Ramos (cell line): ENCODE data around the gene SSU72.

Source experiments
- in situ Hi-C: fragments of 300-500 bp; cut with MboI; formaldehyde crosslinking; loops from one replicate; pipeline ENCODE4 v1.14.3; 2022; ENCODE audit warnings: low sequenced_read_pairs; ENCODE audit not compliant: unreplicated experiment

SSU72 gene

GRCh38 chr1:1614204-1614953 lies 39.7 kb upstream of the SSU72 start:
- in situ Hi-C loops = loop anchor here (25.0 kb wide), 1 partner anchor 773 kb away; the partner anchor contains the start of genes MORN1 and RER1

GRCh38 chr1:1613509-1614082 lies 38.9 kb upstream of the SSU72 start:
- in situ Hi-C loops = loop anchor here (25.0 kb wide), 1 partner anchor 774 kb away; the partner anchor contains the start of genes MORN1 and RER1

- in situ Hi-C loops = loop anchor here (25.0 kb wide), 1 partner anchor 775 kb away; the partner anchor contains the start of genes MORN1 and RER1
These were observed 37.4 kb upstream of the SSU72 start for GRCh38 chr1:1612104-1612400.

GRCh38 chr1:1610796-1611195 lies 36.1 kb upstream of the SSU72 start:
- in situ Hi-C loops = loop anchor here (25.0 kb wide), 1 partner anchor 777 kb away; the partner anchor contains the start of genes MORN1 and RER1

- in situ Hi-C loops = loop anchor here (25.0 kb wide), 1 partner anchor 777 kb away; the partner anchor contains the start of genes MORN1 and RER1
These were observed 35.3 kb upstream of the SSU72 start for GRCh38 chr1:1609822-1610485.

- in situ Hi-C loops = loop anchor here (25.0 kb wide), 1 partner anchor 781 kb away; the partner anchor contains the start of genes MORN1 and RER1
These were observed 31.6 kb upstream of the SSU72 start for GRCh38 chr1:1606232-1606631.

- in situ Hi-C loops = loop anchor here (25.0 kb wide), 1 partner anchor 782 kb away; the partner anchor contains the start of genes MORN1 and RER1
These were observed 31.1 kb upstream of the SSU72 start for GRCh38 chr1:1605724-1606123.

GRCh38 chr1:1605034-1605591 lies 30.4 kb upstream of the SSU72 start:
- in situ Hi-C loops = loop anchor here (25.0 kb wide), 1 partner anchor 782 kb away; the partner anchor contains the start of genes MORN1 and RER1

GRCh38 chr1:1604374-1605033 lies 29.8 kb upstream of the SSU72 start:
- in situ Hi-C loops = loop anchor here (25.0 kb wide), 1 partner anchor 783 kb away; the partner anchor contains the start of genes MORN1 and RER1

GRCh38 chr1:1603671-1604373 lies 29.2 kb upstream of the SSU72 start:
- in situ Hi-C loops = loop anchor here (25.0 kb wide), 1 partner anchor 783 kb away; the partner anchor contains the start of genes MORN1 and RER1

- in situ Hi-C loops = loop anchor here (25.0 kb wide), 1 partner anchor 784 kb away; the partner anchor contains the start of genes MORN1 and RER1
These were observed 28.4 kb upstream of the SSU72 start for GRCh38 chr1:1602968-1603506.

- in situ Hi-C loops = loop anchor here (25.0 kb wide), 1 partner anchor 785 kb away; the partner anchor contains the start of genes MORN1 and RER1
These were observed 27.8 kb upstream of the SSU72 start for GRCh38 chr1:1602304-1602967.

GRCh38 chr1:1601564-1602303 lies 27.1 kb upstream of the SSU72 start:
- in situ Hi-C loops = loop anchor here (25.0 kb wide), 1 partner anchor 786 kb away; the partner anchor contains the start of genes MORN1 and RER1

GRCh38 chr1:1600861-1601563 lies 26.3 kb upstream of the SSU72 start:
- in situ Hi-C loops = loop anchor here (25.0 kb wide), 1 partner anchor 786 kb away; the partner anchor contains the start of genes MORN1 and RER1

GRCh38 chr1:1599935-1600860 lies 25.5 kb upstream of the SSU72 start, which contains the start of gene FNDC10:
TSS of gene FNDC10 (minus strand) at chr1:1600135. CDS start at chr1:1600015, 120 bp downstream.
- in situ Hi-C loops = loop anchor here (25.0 kb wide), 1 partner anchor 787 kb away; the partner anchor contains the start of genes MORN1 and RER1
